GM12892 (cell line): Measurements from ENCODE around the gene TRIM58. TPM values are rescaled to one million over a fixed set of nuclear protein-coding genes. Genes with fewer than 3 reads are reported as not detected.

Experiments
- DNase-seq: peaks from one replicate; pipeline ENCODE4 v3.0.0; 2011; ENCODE audit not compliant: insufficient read length
- FAIRE-seq: peaks from 2 replicates; lab custom pipeline; 2011; peaks lifted over from hg19 to GRCh38; lab: Jason Lieb, UNC
- POLR2A ChIP-seq: IDR thresholded peaks from 2 replicates; pipeline ENCODE4 v1.6.1; 2011; ENCODE audit warnings: low read depth, low read length, control low read depth
- POLR2AphosphoS5 ChIP-seq: IDR thresholded peaks from 2 replicates; pipeline ENCODE4 v1.6.1; 2011; ENCODE audit warnings: low read depth, low read length, control low read depth
- TAF1 ChIP-seq: IDR thresholded peaks from 2 replicates; pipeline ENCODE4 v1.6.1; 2011; ENCODE audit warnings: low read depth, mild to moderate bottlenecking, control low read depth, low read length, borderline replicate concordance
- polyA plus RNA-seq: library from polyadenylated mRNA; unstranded; fragments of >200 nt; gene quantifications from one replicate; pipeline ENCODE4 v1.2.1, GENCODE V29; 2012; ENCODE audit warnings: missing spikeins, inconsistent platforms; ENCODE audit not compliant: missing spikeins

The TRIM58 gene
- not detected for polyA plus RNA-seq

GRCh38 chr1:247857069-247857984 is at the start of gene TRIM58:
TSS of gene TRIM58 (plus strand) at chr1:247857187. CDS start at chr1:247857247, 60 bp downstream.
- FAIRE-seq (no peak), DNase-seq (peak; percentile 27)
- no peak for TF ChIP-seq TAF1
- no peak for TF ChIP-seq POLR2A
- no peak for TF ChIP-seq POLR2AphosphoS5

GRCh38 chr1:247812637-247813036 is 44.4 kb upstream of the TRIM58 start:
- DNase-seq (no peak), FAIRE-seq (no peak)
- TF ChIP-seq TAF1, result no peak
- no peak for TF ChIP-seq POLR2AphosphoS5
- no peak for TF ChIP-seq POLR2A

- FAIRE-seq, result no peak
- no peak for DNase-seq
- TF ChIP-seq POLR2AphosphoS5 (no peak), POLR2A (no peak), TAF1 (no peak)
Observed at GRCh38 chr1:247822060-247822459, 34.9 kb upstream of the TRIM58 start.

- TF ChIP-seq TAF1 (no peak), POLR2AphosphoS5 (no peak), POLR2A (no peak)
- DNase-seq (no peak), FAIRE-seq (no peak)
Observed at GRCh38 chr1:247824023-247824422, 33.0 kb upstream of the TRIM58 start, which contains the start of gene OR14A16. TSS of gene OR14A16 (minus strand) at chr1:247824119. CDS start at chr1:247815729, 8,390 bp downstream.

GRCh38 chr1:247825362-247825761 is 31.6 kb upstream of the TRIM58 start:
- no peak for TF ChIP-seq POLR2A
- no peak for TF ChIP-seq TAF1
- TF ChIP-seq POLR2AphosphoS5, result no peak
- FAIRE-seq (no peak), DNase-seq (no peak)

- FAIRE-seq (no peak), DNase-seq (no peak)
- TF ChIP-seq POLR2AphosphoS5 (no peak), POLR2A (no peak), TAF1 (no peak)
Observed at GRCh38 chr1:247829656-247830055, 27.3 kb upstream of the TRIM58 start.

- TF ChIP-seq POLR2AphosphoS5, result no peak
- TF ChIP-seq POLR2A, result no peak
- no peak for TF ChIP-seq TAF1
- DNase-seq, result no peak
- no peak for FAIRE-seq
Observed at GRCh38 chr1:247833601-247834000, 23.4 kb upstream of the TRIM58 start.

- FAIRE-seq (no peak), DNase-seq (no peak)
- TF ChIP-seq POLR2AphosphoS5, result no peak
- no peak for TF ChIP-seq POLR2A
- TF ChIP-seq TAF1, result no peak
Observed at GRCh38 chr1:247840818-247841217, 16.2 kb upstream of the TRIM58 start.

GRCh38 chr1:247841796-247842195 is 15.2 kb upstream of the TRIM58 start, which contains the start of gene OR11L1:
TSS of gene OR11L1 (minus strand) at chr1:247841896. CDS start at chr1:247841896, 0 bp downstream.
- DNase-seq, result no peak
- no peak for TF ChIP-seq POLR2AphosphoS5
- FAIRE-seq, result no peak

- no peak for FAIRE-seq
- TF ChIP-seq POLR2A (no peak), TAF1 (no peak), POLR2AphosphoS5 (no peak)
- no peak for DNase-seq
Observed at GRCh38 chr1:247843411-247843810, 13.6 kb upstream of the TRIM58 start.

GRCh38 chr1:247845011-247845692 is 11.8 kb upstream of the TRIM58 start:
- no peak for DNase-seq
- FAIRE-seq, result no peak
- TF ChIP-seq POLR2A (no peak), TAF1 (no peak)

- DNase-seq (no peak), FAIRE-seq (no peak)
- TF ChIP-seq TAF1 (no peak), POLR2AphosphoS5 (no peak), POLR2A (no peak)
Observed at GRCh38 chr1:247845693-247846017, 11.3 kb upstream of the TRIM58 start.
